Skeletal muscle tissue (tissue), 4 donors: ENCODE results near the gene KIT. TPM values are rescaled to one million over a fixed set of nuclear protein-coding genes. Genes with fewer than 3 reads are reported as not detected.

Source experiments
- H3K27ac ChIP-seq: one replicate; pipeline ENCODE4 v1.7.0; 2013; ENCODE audit warnings: mild to moderate bottlenecking, low read depth, low read length, inconsistent platforms
- H3K27me3 ChIP-seq, 3 donors: one replicate each; pipeline ENCODE4 v1.7.0; 2013; ENCODE audit warnings: low read length in 3 of 3; ENCODE audit not compliant: control insufficient read depth in 3 of 3, insufficient read depth in 3 of 3
- H3K36me3 ChIP-seq, 3 donors: one replicate each; pipeline ENCODE4 v1.7.0; 2013; ENCODE audit warnings: low read length in 3 of 3; ENCODE audit not compliant: control insufficient read depth in 3 of 3, insufficient read depth in 3 of 3
- H3K4me1 ChIP-seq, 3 donors: one replicate each; pipeline ENCODE4 v1.7.0; 2013; ENCODE audit warnings: low read length in 3 of 3, mild to moderate bottlenecking in 3 of 3; ENCODE audit not compliant: control insufficient read depth in 3 of 3, insufficient read depth in 3 of 3
- H3K4me3 ChIP-seq, 3 donors: one replicate each; pipeline ENCODE4 v1.7.0; 2013; ENCODE audit warnings: low read length in 3 of 3
- H3K9ac ChIP-seq, 3 donors: one replicate each; pipeline ENCODE4 v1.7.0; 2013; ENCODE audit warnings: low read length in 3 of 3, mild to moderate bottlenecking in 3 of 3, moderate library complexity in 2 of 3, low read depth in 1 of 3
- H3K9me3 ChIP-seq, 3 donors: one replicate each; pipeline ENCODE4 v1.7.0; 2013; ENCODE audit warnings: low read length in 3 of 3; ENCODE audit not compliant: control insufficient read depth in 3 of 3
- total RNA-seq: library from RNA; depleted of rRNA; stranded (reverse); fragments of >200 nt; gene quantifications from one replicate; pipeline ENCODE4 v1.2.3, GENCODE V29; 2014
- donor health status: Osteomylitis.

The KIT gene
- total RNA-seq, 1 donor from 2014 or later, result 11.5 TPM

DNA sequence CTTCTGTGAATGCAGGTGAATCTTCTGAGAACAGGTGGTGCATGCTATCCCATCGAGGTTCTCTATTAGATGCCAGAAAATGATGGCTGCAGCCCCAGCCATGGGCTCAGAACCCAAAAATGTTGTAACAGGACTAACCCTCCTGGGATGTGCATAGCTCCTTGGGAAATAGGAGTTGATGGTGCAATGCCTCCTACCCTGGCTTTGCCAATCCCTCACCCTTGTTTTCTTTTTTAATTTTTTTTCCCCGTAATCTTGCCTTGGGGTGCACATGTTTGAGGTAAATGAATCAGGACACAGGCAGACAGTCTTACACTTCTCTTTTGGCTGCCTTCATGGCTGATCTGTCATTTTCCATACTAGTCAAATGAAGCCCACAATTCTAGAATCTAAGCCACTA is 96.6 kb downstream of the KIT start:
- no peaks in the 10 kb centered on the region for H3K27me3 ChIP-seq
- no peaks in the 10 kb centered on the region for H3K4me1 ChIP-seq
- H3K4me3 ChIP-seq, result no peak overlapping the region
- H3K27ac ChIP-seq, result no peak overlapping the region
- no peaks in the 10 kb centered on the region for H3K9me3 ChIP-seq
- H3K36me3 ChIP-seq, result no peaks in the 10 kb centered on the region
- no peak overlapping the region for H3K9ac ChIP-seq

DNA sequence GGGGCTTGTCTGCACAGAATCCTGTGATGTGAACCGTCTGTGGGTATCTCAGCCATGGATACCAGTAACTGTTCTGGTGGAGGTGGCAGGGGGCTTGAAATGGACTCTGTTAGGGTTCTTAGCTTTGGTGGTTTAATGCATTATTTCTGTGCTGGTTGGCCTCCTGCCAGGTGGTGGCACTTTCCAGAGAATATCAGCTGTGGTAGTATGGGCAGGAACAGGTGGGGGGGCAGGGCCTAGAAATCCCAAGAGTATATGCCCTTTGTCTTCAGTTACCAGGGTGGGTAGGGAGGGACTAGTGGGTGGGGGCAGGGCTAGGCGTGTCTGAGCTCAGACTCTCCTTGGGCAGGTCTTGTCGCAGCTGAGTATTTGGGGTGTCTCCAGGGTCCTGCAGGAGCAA is 106.7 kb downstream of the KIT start:
- H3K27me3 ChIP-seq, result no peaks in the 10 kb centered on the region
- no peak overlapping the region for H3K4me3 ChIP-seq
- H3K27ac ChIP-seq, result no peak overlapping the region
- H3K9me3 ChIP-seq, result no peaks in the 10 kb centered on the region
- no peak overlapping the region for H3K9ac ChIP-seq
- no peaks in the 10 kb centered on the region for H3K36me3 ChIP-seq
- H3K4me1 ChIP-seq, result no peaks in the 10 kb centered on the region

DNA sequence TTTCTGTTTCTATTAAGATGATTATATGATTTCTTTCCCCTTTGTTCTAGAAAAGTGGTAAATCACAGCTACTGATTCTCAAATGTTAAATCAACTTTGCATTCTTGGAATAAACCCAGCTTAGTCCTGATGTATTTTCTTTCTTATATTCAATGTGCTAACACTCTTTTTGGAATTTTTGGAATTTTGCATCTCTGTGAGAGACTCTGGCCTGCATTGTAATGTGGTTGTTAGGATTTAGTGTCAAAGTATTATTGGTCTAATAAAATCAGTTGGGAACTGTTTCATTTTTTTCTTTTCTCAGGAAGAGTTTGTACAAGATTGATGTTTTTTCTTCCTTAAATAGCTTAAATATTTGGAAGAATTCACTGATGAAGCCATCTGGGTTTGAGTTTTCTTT is 109.6 kb downstream of the KIT start:
- Histone ChIP-seq H3K36me3 (no peaks in the 10 kb centered on the region), H3K27ac (no peak overlapping the region), H3K4me1 (no peaks in the 10 kb centered on the region), H3K9me3 (no peaks in the 10 kb centered on the region), H3K27me3 (no peaks in the 10 kb centered on the region), H3K9ac (no peak overlapping the region), H3K4me3 (no peak overlapping the region)

DNA sequence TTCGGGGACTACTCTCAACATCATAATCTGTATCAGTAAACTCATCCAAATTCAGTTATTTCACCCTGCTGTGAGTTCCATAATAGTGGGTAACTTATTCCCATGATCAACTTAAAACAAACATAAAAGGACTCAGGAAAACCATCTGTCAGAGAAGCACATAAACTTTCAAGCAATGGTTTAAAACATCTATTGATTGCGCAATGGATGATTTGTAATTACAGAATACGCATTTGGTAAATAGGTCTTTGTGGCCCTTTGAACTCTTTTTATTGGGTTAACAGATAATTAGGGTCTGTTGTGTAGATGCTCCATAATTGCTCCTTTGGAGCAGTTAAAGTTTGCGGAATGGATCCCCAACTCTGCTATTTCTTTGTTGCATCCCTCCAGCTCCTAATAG is 115.3 kb downstream of the KIT start:
- H3K9me3 ChIP-seq, result no peaks in the 10 kb centered on the region
- H3K4me1 ChIP-seq, result no peaks in the 10 kb centered on the region
- H3K4me3 ChIP-seq, result no peak overlapping the region
- no peaks in the 10 kb centered on the region for H3K27me3 ChIP-seq
- H3K36me3 ChIP-seq, result no peaks in the 10 kb centered on the region
- no peak overlapping the region for H3K9ac ChIP-seq
- no peak overlapping the region for H3K27ac ChIP-seq

DNA sequence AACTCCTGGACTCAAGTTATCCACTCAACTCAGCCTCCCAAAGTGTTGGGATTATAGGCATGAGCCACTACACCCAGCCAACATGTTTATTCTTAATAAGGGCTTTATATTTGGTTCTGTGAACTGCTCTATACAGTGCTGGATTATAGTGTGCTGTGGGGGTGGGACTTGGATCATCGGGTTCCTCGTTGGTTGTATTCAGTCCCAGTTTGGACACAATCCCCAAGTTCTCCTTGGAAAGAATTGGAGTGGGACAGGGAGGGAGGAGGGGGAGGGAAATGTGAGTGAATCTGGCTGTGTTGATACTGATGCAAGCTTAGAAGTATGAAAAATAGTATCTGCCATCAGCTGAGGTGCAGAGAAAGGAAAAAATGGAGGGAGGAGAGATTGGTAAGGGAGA is 121.3 kb downstream of the KIT start:
- no peak overlapping the region for H3K4me3 ChIP-seq
- peaks cover 4 to 6% (median 5%) of the 10 kb centered on the region in 3 donors for H3K4me1 ChIP-seq
- no peak overlapping the region for H3K27ac ChIP-seq
- no peak overlapping the region for H3K9ac ChIP-seq
- no peaks in the 10 kb centered on the region for H3K27me3 ChIP-seq
- no peaks in the 10 kb centered on the region for H3K36me3 ChIP-seq
- no peaks in the 10 kb centered on the region for H3K9me3 ChIP-seq

DNA sequence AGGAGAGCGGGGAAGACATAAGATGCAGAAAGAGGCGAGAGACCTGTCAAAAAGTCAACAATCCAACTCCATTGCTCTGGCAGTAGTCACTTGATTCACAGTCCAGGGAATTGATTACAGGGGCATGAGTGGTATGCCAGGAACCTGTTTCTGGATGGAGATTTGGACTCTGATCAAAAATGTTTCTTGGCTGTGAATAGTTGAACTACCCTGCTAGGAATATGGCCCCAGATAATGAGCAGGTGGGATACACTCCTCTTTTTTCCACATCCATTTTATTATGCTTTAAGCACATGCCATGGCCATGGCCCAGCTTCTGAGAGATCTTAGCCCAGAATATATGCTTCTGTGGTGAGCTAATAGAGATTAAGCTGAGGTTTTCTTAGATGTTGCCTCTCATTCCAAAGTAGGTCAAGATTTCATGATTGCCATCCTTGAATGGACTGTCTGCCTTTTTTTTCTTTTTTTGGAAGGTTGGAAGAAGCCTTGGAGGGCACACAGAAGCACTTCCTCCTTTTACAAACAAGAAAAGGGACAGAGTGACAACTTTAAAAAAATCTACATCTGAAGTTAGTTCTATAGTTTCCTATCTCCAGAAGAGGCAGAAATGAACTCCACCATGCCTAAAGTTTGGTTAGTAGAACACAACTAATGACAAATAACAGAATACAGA is 121.9 kb downstream of the KIT start:
- Histone ChIP-seq H3K27me3 (no peaks in the 10 kb centered on the region), H3K4me3 (no peak overlapping the region), H3K9me3 (no peaks in the 10 kb centered on the region), H3K9ac (no peak overlapping the region), H3K27ac (no peak overlapping the region), H3K36me3 (no peaks in the 10 kb centered on the region), H3K4me1 (peaks cover 9 to 10% (median 9%) of the 10 kb centered on the region in 3 donors)

DNA sequence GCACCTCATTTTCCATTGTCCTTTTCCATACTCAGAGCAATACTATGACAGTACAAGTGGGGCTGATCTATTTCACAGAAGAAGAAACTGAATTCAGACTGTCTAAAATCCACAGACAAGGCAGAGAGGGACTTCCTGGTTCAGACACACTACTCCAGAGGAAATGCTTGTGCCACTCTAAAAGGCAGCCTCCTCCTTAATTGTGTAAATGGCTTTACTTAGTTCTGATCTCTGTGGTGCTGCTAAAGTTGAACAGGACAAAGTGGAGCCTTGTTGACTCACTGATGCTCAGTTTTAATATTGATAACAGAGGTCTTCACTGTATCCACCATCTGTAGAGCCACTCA is 122.4 kb downstream of the KIT start:
- Histone ChIP-seq H3K4me3 (no peak overlapping the region), H3K9me3 (no peaks in the 10 kb centered on the region), H3K36me3 (no peaks in the 10 kb centered on the region), H3K4me1 (peaks cover 9 to 11% (median 10%) of the 10 kb centered on the region in 3 donors), H3K9ac (no peak overlapping the region), H3K27me3 (no peaks in the 10 kb centered on the region), H3K27ac (no peak overlapping the region)

DNA sequence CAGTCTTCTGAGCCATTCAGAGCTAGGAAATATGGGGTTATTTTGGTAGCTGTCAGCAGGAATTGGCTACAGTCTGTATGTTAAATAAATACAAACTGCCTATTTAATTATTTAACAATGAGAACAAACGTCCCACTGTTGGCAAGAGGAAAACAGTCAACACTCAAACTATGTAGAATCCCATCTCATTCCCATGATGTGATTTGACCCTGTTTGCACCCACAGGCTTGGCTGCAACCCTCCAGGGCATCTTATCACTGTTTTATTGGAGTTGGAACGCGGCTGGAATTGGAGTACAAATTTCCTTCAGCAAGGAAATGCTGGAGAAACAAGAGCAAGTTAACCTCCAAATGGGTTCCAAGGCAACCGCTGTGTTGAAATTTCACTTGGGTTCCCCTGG is 124.0 kb downstream of the KIT start:
- no peaks in the 10 kb centered on the region for H3K9me3 ChIP-seq
- peaks cover 9 to 11% (median 10%) of the 10 kb centered on the region in 3 donors for H3K4me1 ChIP-seq
- no peak overlapping the region for H3K27ac ChIP-seq
- no peak overlapping the region for H3K4me3 ChIP-seq
- H3K9ac ChIP-seq, result no peak overlapping the region
- H3K36me3 ChIP-seq, result no peaks in the 10 kb centered on the region
- no peaks in the 10 kb centered on the region for H3K27me3 ChIP-seq

DNA sequence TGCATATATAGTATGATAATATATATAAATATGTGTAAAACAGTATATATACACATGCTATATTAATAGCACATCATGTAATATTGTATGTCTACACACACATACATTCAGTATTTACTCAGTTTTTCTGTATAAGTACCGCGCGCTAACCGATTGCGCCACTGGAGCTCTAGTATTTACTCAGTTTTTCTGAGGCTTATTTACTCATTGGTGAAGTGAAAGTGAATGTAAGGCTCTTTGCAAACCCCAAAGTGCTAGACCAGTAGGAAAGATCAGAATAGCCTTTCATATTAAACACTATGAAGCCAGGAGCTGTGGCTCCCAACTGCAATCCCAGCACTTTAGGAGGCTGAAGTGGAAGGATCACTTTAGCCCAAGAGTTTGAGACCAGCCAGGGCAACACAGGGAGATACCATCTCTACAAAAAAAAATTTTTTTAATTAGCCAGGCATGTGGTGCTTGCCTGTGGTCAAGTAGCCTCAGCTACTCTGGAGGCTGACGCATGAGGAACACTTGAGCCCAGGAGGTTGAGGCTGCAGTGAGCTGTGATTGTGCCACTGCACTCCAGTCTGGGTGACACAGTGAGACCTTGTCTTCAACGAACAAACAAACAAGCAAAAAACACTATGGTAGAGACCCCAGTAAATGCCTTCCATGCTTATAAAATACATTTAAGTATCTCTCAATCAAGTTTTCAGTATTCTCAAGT is 125.8 kb downstream of the KIT start:
- Histone ChIP-seq H3K4me3 (no peak overlapping the region), H3K9me3 (no peaks in the 10 kb centered on the region), H3K27ac (peak overlapping the region; percentile 62), H3K9ac (no peak overlapping the region), H3K4me1 (peaks cover 9 to 11% (median 10%) of the 10 kb centered on the region in 3 donors), H3K27me3 (no peaks in the 10 kb centered on the region), H3K36me3 (no peaks in the 10 kb centered on the region)

DNA sequence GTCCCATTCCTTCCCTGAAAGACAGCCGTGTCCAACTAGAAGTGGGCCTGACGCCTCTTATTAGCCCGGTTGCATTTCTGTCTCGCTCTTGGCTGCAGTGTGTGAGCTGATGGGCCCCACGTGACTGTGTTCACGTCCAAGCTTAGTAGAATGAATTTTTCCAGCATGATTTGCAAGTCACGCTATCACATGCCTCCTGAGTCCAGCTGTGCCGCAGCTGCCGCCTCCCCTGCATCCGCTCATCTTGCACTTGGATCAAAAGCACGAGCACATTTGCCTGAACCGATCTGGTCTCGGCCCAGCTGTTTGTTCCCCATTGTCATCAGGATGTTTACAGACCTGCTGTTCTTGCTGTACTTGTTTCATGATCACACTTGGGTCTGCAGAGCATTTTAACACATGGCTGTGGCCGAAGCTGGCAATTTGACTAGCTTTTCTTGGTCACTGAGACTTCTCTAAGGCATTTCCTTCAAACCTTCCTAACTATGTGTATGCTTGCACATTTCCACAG is 126.5 kb downstream of the KIT start:
- Histone ChIP-seq H3K4me3 (peak overlapping the region in 1 of 3 donors; percentile 10), H3K9ac (no peak overlapping the region)

More for the DNA sequence above, 126.5 kb downstream of the KIT start:
- no peaks in the 10 kb centered on the region for H3K36me3 ChIP-seq
- no peaks in the 10 kb centered on the region for H3K9me3 ChIP-seq
- H3K27me3 ChIP-seq, result no peaks in the 10 kb centered on the region
- peak overlapping the region; percentile 62 for H3K27ac ChIP-seq
- H3K4me1 ChIP-seq, result peaks cover 9 to 11% (median 10%) of the 10 kb centered on the region in 3 donors
